ENCODE results near the gene KRTAP10-7. TPM values are rescaled to one million over a fixed set of nuclear protein-coding genes. Genes with fewer than 3 reads are reported as not detected.
"Not testable (repeated sequence)": the region's sequence is repeated elsewhere in the genome, so short reads cannot be mapped to it uniquely, and the experiment has no call there.

The KRTAP10-7 gene
- total RNA-seq, 1 donor from 2014 or later, result not detected

DNA sequence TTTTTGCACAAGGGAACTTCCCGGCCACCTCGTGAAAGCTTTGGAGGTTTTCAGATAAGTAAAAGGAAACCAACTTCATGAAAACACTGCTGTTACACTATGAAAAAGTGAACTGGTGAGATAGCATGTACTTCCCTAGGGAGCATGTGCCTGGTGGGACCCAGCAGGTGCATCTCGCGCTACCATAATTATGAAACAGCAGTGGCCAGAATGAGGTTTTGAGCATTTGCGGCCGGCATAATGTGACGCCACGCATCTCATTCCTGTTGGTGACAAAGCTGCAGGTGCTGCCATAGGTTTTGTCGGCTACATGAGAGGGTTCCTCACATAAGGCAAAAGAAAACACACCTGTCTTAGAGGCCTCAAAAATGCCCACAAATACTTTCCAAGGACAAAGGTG, 43.5 kb upstream of the KRTAP10-7 start:
- H3K4me3 ChIP-seq (ENCODE audit: low read depth, low read length), result no peak overlapping the region
- TF ChIP-seq, protein P1, sequence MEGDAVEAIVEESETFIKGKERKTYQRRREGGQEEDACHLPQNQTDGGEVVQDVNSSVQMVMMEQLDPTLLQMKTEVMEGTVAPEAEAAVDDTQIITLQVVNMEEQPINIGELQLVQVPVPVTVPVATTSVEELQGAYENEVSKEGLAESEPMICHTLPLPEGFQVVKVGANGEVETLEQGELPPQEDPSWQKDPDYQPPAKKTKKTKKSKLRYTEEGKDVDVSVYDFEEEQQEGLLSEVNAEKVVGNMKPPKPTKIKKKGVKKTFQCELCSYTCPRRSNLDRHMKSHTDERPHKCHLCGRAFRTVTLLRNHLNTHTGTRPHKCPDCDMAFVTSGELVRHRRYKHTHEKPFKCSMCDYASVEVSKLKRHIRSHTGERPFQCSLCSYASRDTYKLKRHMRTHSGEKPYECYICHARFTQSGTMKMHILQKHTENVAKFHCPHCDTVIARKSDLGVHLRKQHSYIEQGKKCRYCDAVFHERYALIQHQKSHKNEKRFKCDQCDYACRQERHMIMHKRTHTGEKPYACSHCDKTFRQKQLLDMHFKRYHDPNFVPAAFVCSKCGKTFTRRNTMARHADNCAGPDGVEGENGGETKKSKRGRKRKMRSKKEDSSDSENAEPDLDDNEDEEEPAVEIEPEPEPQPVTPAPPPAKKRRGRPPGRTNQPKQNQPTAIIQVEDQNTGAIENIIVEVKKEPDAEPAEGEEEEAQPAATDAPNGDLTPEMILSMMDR (conservative IDR thresholded peaks at IDR 0.05; ENCODE audit: low read depth, low read length), result no peak
- no peak for DNase-seq (ENCODE audit: low read depth)

DNA sequence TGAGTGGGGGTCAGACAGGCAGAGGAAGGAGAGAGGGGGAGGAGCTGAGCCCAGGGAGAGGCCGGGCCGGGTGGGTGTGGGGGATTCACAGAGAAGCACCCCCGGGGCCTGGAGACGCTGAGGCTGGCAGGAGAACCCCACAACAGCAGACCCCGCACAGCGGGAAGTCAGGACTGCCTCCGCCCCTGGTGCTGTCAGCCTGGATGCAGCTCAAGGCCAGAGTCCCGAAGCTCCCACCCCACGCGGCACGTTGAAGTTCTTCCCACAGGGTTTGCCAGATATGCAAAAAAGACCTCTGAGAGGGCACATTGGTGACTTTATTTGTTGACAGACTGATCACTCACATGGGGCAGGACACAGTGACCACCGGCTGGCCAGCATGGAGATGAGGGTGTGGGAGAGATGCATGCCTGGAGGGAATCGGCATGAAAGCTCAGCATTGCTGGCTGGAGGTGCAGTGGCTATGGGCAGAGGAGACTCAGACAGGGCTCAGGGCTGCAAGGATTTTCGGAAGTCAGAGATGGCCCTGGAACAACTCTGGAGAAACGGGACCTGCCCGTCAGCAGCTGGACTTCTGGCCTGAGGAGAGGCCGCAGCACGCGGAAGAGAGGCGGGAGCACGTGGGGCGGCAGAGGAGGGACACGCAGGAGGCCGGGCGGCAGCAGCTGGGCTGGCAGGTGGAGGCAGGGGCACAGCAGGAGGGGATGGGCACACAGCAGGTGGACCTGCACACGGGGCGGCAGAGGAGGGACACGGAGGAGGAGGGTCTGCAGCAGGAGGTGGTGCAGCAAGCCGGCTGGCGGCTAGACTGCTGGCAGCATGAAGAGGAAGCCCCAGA, 42.7 kb upstream of the KRTAP10-7 start:
- DNase-seq (ENCODE audit: low read depth), result no peak
- H3K4me3 ChIP-seq (ENCODE audit: low read depth, low read length), result no peak overlapping the region
- TF ChIP-seq, protein P1 (conservative IDR thresholded peaks at IDR 0.05; ENCODE audit: low read depth, low read length), result no peak

DNA sequence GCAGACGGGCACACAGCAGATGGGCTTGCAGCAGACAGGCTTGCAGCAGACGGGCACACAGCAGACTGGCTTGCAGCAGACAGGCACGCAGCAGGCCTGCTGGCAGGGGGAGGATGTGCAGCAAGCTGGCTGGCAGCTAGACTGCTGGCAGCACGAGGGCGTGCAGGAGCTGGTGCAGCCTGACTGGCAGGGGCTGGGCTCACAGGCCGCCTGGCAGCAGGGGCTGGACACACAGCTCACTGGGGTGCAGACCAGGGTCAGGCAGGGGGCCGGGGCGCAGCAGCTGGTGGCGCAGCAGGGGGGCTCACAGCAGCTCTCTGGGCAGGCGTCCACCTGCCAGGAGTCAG, 42.1 kb upstream of the KRTAP10-7 start:
- H3K4me3 ChIP-seq (ENCODE audit: low read depth, low read length); DNase-seq (ENCODE audit: low read depth): not testable (repeated sequence)

DNA sequence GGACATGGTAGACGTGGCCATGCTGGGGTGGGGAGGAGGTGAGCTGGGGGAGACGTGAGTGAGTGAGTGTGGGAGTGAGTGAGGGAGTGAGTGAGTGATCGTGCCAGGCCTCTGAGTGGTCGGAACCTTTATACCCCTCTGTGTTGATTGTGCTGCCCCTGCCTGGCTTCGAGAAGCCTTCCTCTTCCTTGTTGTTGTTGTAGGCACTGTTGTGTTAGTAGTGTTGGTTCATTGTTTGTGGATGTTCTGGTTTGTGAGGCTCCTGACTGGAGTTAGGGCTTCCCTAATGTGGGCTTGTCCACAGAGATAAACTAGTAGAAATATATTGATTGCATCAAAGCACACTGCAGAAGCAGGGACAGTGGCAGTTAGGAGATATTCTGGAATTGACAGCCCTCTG, 41.7 kb upstream of the KRTAP10-7 start, which contains the start of gene KRTAP10-3:
Gene KRTAP10-3 (minus strand): TSS at position 101 of the 400 bp plus-strand sequence. CDS start 80 bp downstream, at position 21.
- TF ChIP-seq, protein P1 (conservative IDR thresholded peaks at IDR 0.05; ENCODE audit: low read depth, low read length), result no peak
- no peak for DNase-seq (ENCODE audit: low read depth)
- no peak within 1 kb of the TSS for H3K4me3 ChIP-seq (ENCODE audit: low read depth, low read length)

DNA sequence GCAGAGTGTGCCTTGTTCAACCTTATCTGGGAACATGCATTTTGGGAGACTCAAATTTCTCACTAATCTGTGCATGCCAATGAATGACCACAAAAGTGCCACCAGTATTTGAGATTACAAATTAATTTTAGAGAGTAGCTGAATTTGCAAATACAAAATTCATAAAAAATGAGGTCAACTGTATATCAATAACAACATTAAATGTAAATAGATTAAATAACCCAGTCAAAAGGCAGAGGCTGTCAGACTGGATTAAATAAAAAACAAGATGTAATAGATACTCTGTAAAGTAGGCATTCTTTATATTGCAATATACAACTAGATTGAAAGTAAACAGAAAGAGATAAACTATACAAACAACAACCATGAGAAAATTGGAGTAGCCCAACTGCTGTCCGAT, 36.3 kb upstream of the KRTAP10-7 start:
- TF ChIP-seq, protein P1 (conservative IDR thresholded peaks at IDR 0.05; ENCODE audit: low read depth, low read length), result no peak
- H3K4me3 ChIP-seq (ENCODE audit: low read depth, low read length), result no peak overlapping the region
- no peak for DNase-seq (ENCODE audit: low read depth)

DNA sequence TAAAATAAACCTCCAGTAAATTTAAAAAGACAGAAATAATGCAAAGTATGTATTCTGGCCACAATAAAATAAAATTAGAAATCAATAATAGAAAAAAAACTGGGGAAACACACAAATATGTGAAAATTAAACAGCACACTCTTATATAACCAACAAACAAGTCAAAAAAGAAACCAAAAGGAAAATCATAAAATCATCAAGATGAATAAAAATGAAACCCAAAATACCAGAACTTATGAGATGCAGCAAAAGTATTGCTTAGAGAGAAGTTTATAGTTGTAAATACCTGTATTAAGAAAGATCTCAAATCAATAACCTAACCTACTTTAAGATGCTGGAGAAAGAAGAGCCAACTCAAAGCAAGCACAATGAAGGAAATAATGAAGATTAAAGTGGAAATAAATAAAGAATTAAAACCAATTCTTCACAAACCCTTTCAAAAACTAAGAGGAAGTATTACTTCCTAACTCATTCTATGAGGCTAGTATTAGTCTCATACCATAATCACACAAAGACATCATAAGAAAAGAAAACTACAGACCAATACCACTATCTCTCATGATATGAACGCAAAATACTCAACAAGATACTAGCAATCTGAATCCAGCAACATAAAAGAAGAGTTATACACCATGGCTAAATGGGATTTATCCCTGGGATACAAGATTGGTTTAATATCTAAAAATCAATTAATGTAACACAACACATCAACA, 35.4 kb upstream of the KRTAP10-7 start:
- no peak overlapping the region for H3K4me3 ChIP-seq (ENCODE audit: low read depth, low read length)
- TF ChIP-seq, protein P1 (conservative IDR thresholded peaks at IDR 0.05; ENCODE audit: low read depth, low read length), result no peak
- DNase-seq (ENCODE audit: low read depth), result no peak

DNA sequence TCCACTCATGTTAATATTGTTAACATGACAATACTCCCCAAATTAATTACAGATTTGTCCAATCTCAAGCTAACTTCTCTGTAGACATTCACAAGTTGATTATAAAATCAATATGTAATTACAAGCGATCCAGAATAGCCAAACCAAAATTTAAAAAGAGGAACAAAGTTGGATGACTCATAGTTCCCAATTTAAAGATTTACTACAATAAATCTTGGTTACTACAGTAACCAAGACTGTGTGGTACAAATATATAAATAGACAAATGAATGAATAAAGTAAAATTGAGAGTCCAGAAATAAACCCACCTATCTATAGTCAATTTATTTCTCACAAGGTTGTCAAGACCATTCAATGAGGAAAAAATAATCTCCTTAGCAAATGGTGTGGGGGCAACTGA, 34.0 kb upstream of the KRTAP10-7 start:
- TF ChIP-seq, protein P1 (conservative IDR thresholded peaks at IDR 0.05; ENCODE audit: low read depth, low read length), result no peak
- H3K4me3 ChIP-seq (ENCODE audit: low read depth, low read length), result no peak overlapping the region
- no peak for DNase-seq (ENCODE audit: low read depth)
